Activated CD8-positive, alpha-beta T cell treated with anti-CD3 and anti-CD28 coated beads for 36 hours (primary cell): Measurements from ENCODE around the gene PRIM2. TPM values are rescaled to one million over a fixed set of nuclear protein-coding genes. Genes with fewer than 3 reads are reported as not detected.
"Not testable (repeated sequence)": the region's sequence is repeated elsewhere in the genome, so short reads cannot be mapped to it uniquely, and the experiment has no call there.

Experiments used
- ATAC-seq: fragments of 200-7000 bp; cut with Tn5 transposase; one replicate; pipeline ENCODE4 v1.10.0; 2021; ENCODE audit warnings: mild to moderate bottlenecking, moderate library complexity
- CTCF ChIA-PET: fragments of 350-600 bp; sonication (Branson Sonifier 250); formaldehyde crosslinking; loops from one replicate; lab custom pipeline; 2021; ENCODE audit warnings: antibody characterized with exemption; lab: Charles Lee
- POLR2A ChIA-PET: fragments of 350-600 bp; sonication (Branson Sonifier 250); formaldehyde crosslinking; loops from one replicate; lab custom pipeline; 2021; ENCODE audit warnings: antibody characterized with exemption; lab: Charles Lee
- DNase-seq: peaks from one replicate; pipeline ENCODE4 v3.0.0-alpha.2; 2020
- H3K27ac Mint-ChIP-seq: one replicate; pipeline ENCODE4 v1.8.0; 2021; ENCODE audit warnings: mild to moderate bottlenecking, mixed read lengths
- H3K27me3 Mint-ChIP-seq: one replicate; pipeline ENCODE4 v1.8.0; 2021; ENCODE audit warnings: mixed read lengths
- H3K36me3 Mint-ChIP-seq: one replicate; pipeline ENCODE4 v1.8.0; 2021; ENCODE audit warnings: low read depth, mixed read lengths
- H3K4me1 Mint-ChIP-seq: one replicate; pipeline ENCODE4 v1.8.0; 2021; ENCODE audit warnings: low read depth, mixed read lengths
- H3K4me3 Mint-ChIP-seq: one replicate; pipeline ENCODE4 v1.8.0; 2021; ENCODE audit warnings: mild to moderate bottlenecking, moderate library complexity, mixed read lengths
- H3K9me3 Mint-ChIP-seq: one replicate; pipeline ENCODE4 v1.8.0; 2021; ENCODE audit warnings: mixed read lengths
- intact Hi-C: fragments of 100-400 bp; cut with micrococcal nuclease; formaldehyde crosslinking; loops from one replicate; pipeline ENCODE4 v1.10.0; 2022
- total RNA-seq, 2 experiments: library from RNA; stranded (reverse); gene quantifications; one replicate each; pipeline ENCODE4 v1.2.3, GENCODE V29; 2021

The PRIM2 gene
- total RNA-seq, 2 experiments from 2014 or later, result 41.8 to 42.0 TPM

- DNase-seq, H3K27me3 Mint-ChIP-seq, ATAC-seq, H3K9me3 Mint-ChIP-seq, CTCF ChIA-PET, H3K4me1 Mint-ChIP-seq, intact Hi-C loops, H3K27ac Mint-ChIP-seq, POLR2A ChIA-PET, H3K4me3 Mint-ChIP-seq, H3K36me3 Mint-ChIP-seq: not testable (repeated sequence)
Measured at GRCh38 chr6:57510390-57510789, 193.0 kb downstream of the PRIM2 start.

GRCh38 chr6:57515171-57515570, 197.7 kb downstream of the PRIM2 start:
- H3K36me3 Mint-ChIP-seq, ATAC-seq, H3K9me3 Mint-ChIP-seq, H3K27me3 Mint-ChIP-seq, POLR2A ChIA-PET, H3K4me3 Mint-ChIP-seq, intact Hi-C loops, CTCF ChIA-PET, H3K4me1 Mint-ChIP-seq, H3K27ac Mint-ChIP-seq, DNase-seq: not testable (repeated sequence)

- DNase-seq, H3K4me1 Mint-ChIP-seq, H3K36me3 Mint-ChIP-seq, H3K27ac Mint-ChIP-seq, H3K27me3 Mint-ChIP-seq, intact Hi-C loops, POLR2A ChIA-PET, ATAC-seq, H3K9me3 Mint-ChIP-seq, H3K4me3 Mint-ChIP-seq: not testable (repeated sequence)
- CTCF ChIA-PET, result interaction anchor here (0.7 kb wide), 1 partner anchor 22 kb away, joined by 4 read pairs; no protein-coding TSS in a partner anchor
Measured at GRCh38 chr6:57515845-57516244, 198.4 kb downstream of the PRIM2 start.

- intact Hi-C loops, result not testable (repeated sequence)
Measured at GRCh38 chr6:57516776-57517175, 199.3 kb downstream of the PRIM2 start.

GRCh38 chr6:57519198-57519597, 201.8 kb downstream of the PRIM2 start:
- ATAC-seq, H3K4me3 Mint-ChIP-seq, H3K36me3 Mint-ChIP-seq, H3K27ac Mint-ChIP-seq, H3K27me3 Mint-ChIP-seq, CTCF ChIA-PET, H3K9me3 Mint-ChIP-seq, DNase-seq, intact Hi-C loops, POLR2A ChIA-PET, H3K4me1 Mint-ChIP-seq: not testable (repeated sequence)

More at GRCh38 chr6:57516776-57517175, 199.3 kb downstream of the PRIM2 start:
- H3K27ac Mint-ChIP-seq, H3K4me3 Mint-ChIP-seq, CTCF ChIA-PET, H3K36me3 Mint-ChIP-seq, ATAC-seq, POLR2A ChIA-PET, H3K9me3 Mint-ChIP-seq, H3K27me3 Mint-ChIP-seq, DNase-seq, H3K4me1 Mint-ChIP-seq: not testable (repeated sequence)

GRCh38 chr6:57521085-57521484, 203.7 kb downstream of the PRIM2 start:
- H3K9me3 Mint-ChIP-seq, H3K4me3 Mint-ChIP-seq, intact Hi-C loops, H3K36me3 Mint-ChIP-seq, H3K27me3 Mint-ChIP-seq, H3K4me1 Mint-ChIP-seq, POLR2A ChIA-PET, DNase-seq, ATAC-seq, CTCF ChIA-PET, H3K27ac Mint-ChIP-seq: not testable (repeated sequence)

GRCh38 chr6:57523221-57523620, 205.8 kb downstream of the PRIM2 start:
- H3K4me1 Mint-ChIP-seq, POLR2A ChIA-PET, H3K36me3 Mint-ChIP-seq, CTCF ChIA-PET, H3K27ac Mint-ChIP-seq, intact Hi-C loops, ATAC-seq, H3K4me3 Mint-ChIP-seq, DNase-seq, H3K9me3 Mint-ChIP-seq, H3K27me3 Mint-ChIP-seq: not testable (repeated sequence)

- CTCF ChIA-PET, result not testable (repeated sequence)
Measured at GRCh38 chr6:57529755-57530154, 212.3 kb downstream of the PRIM2 start.

GRCh38 chr6:57532660-57533059, 215.2 kb downstream of the PRIM2 start:
- H3K4me1 Mint-ChIP-seq, CTCF ChIA-PET, H3K4me3 Mint-ChIP-seq, ATAC-seq, H3K27ac Mint-ChIP-seq, H3K9me3 Mint-ChIP-seq, POLR2A ChIA-PET, intact Hi-C loops, H3K27me3 Mint-ChIP-seq, H3K36me3 Mint-ChIP-seq, DNase-seq: not testable (repeated sequence)

More at GRCh38 chr6:57529755-57530154, 212.3 kb downstream of the PRIM2 start:
- H3K4me1 Mint-ChIP-seq, intact Hi-C loops, DNase-seq, H3K36me3 Mint-ChIP-seq, H3K4me3 Mint-ChIP-seq, H3K27me3 Mint-ChIP-seq, H3K9me3 Mint-ChIP-seq, H3K27ac Mint-ChIP-seq, POLR2A ChIA-PET, ATAC-seq: not testable (repeated sequence)

GRCh38 chr6:57535121-57535520, 217.7 kb downstream of the PRIM2 start:
- DNase-seq, H3K4me3 Mint-ChIP-seq, intact Hi-C loops, CTCF ChIA-PET, H3K27me3 Mint-ChIP-seq, H3K27ac Mint-ChIP-seq, H3K9me3 Mint-ChIP-seq, POLR2A ChIA-PET, H3K4me1 Mint-ChIP-seq, H3K36me3 Mint-ChIP-seq, ATAC-seq: not testable (repeated sequence)
